SU-DHL-6 (cell line): ENCODE measurements around the gene PICK1.

ENCODE experiments used
- H2AFZ ChIP-seq: fragments of 200-600 bp; sonication (generic); 2 replicates; pipeline ENCODE4 v1.6.1; 2014; ENCODE audit warnings: low read depth, mild to moderate bottlenecking, moderate library complexity, mixed read lengths, antibody characterized with exemption, low read length; ENCODE audit not compliant: severe bottlenecking
- H3F3A ChIP-seq: fragments of 200-600 bp; shearing (Covaris generic); 2 replicates; pipeline ENCODE4 v1.6.0; 2016; ENCODE audit warnings: antibody characterized with exemption, mild to moderate bottlenecking; ENCODE audit not compliant: insufficient read depth
- H3K27ac ChIP-seq: fragments of 200-600 bp; sonication (generic); 2 replicates; pipeline ENCODE4 v1.5.1; 2016; ENCODE audit warnings: low read depth, mild to moderate bottlenecking, low read length, moderate library complexity, mixed read lengths
- H3K27me3 ChIP-seq: fragments of 200-600 bp; sonication (generic), shearing (Covaris generic); 2 replicates; pipeline ENCODE4 v1.6.0; 2014; ENCODE audit warnings: mild to moderate bottlenecking, low read length
- H3K36me3 ChIP-seq: fragments of 200-600 bp; sonication (generic); 2 replicates; pipeline ENCODE4 v1.6.1; 2014; ENCODE audit warnings: mild to moderate bottlenecking, low read length, mixed read lengths
- H3K4me2 ChIP-seq: fragments of 300-600, 200-600 bp; shearing (Covaris generic), sonication (generic); 2 replicates; pipeline ENCODE4 v1.6.0; 2014; ENCODE audit warnings: low read length, low read depth, mild to moderate bottlenecking; ENCODE audit not compliant: poor library complexity, severe bottlenecking
- H3K4me3 ChIP-seq: fragments of 200-600 bp; sonication (generic); 2 replicates; pipeline ENCODE4 v1.5.1; 2014; ENCODE audit warnings: antibody characterized with exemption, low read length, mild to moderate bottlenecking, mixed read lengths; ENCODE audit not compliant: insufficient read depth, poor library complexity, severe bottlenecking
- H3K79me2 ChIP-seq: fragments of 200-600 bp; sonication (generic); 2 replicates; pipeline ENCODE4 v1.6.1; 2014; ENCODE audit warnings: mild to moderate bottlenecking, low read length, moderate library complexity; ENCODE audit not compliant: insufficient read depth
- H3K9ac ChIP-seq: fragments of 200-600 bp; sonication (generic); 2 replicates; pipeline ENCODE4 v1.7.0; 2014; ENCODE audit warnings: mild to moderate bottlenecking, low read length
- H3K9me2 ChIP-seq: fragments of 200-600 bp; sonication (generic); replicated peaks from 2 replicates; pipeline ENCODE4 v1.6.1; 2014; ENCODE audit warnings: low read length; ENCODE audit not compliant: insufficient read depth
- H3K9me3 ChIP-seq: fragments of 200-600 bp; sonication (generic); 2 replicates; pipeline ENCODE4 v1.6.1; 2014; ENCODE audit warnings: low read length, mixed read lengths; ENCODE audit not compliant: insufficient read depth
- H4K20me1 ChIP-seq: fragments of 200-600 bp; sonication (generic); 2 replicates; pipeline ENCODE4 v1.6.1; 2014; ENCODE audit warnings: low read depth, mild to moderate bottlenecking, antibody characterized with exemption, low read length, moderate library complexity, mixed read lengths
- EZH2phosphoT487 ChIP-seq: fragments of 200-600 bp; sonication (generic), shearing (Covaris generic); conservative IDR thresholded peaks from 2 replicates; pipeline ENCODE4 v1.6.1; 2018; ENCODE audit warnings: mild to moderate bottlenecking, antibody characterized with exemption, low read length, moderate library complexity, mixed read lengths
- TF ChIP-seq, protein P1 (sequence below): fragments of 200-600 bp; sonication (generic); IDR thresholded peaks from one replicate; pipeline ENCODE4 v1.5.1; 2017; ENCODE audit warnings: antibody characterized with exemption, mild to moderate bottlenecking, low read length, moderate library complexity; ENCODE audit not compliant: insufficient read depth, poor library complexity, severe bottlenecking

PICK1 gene

DNA sequence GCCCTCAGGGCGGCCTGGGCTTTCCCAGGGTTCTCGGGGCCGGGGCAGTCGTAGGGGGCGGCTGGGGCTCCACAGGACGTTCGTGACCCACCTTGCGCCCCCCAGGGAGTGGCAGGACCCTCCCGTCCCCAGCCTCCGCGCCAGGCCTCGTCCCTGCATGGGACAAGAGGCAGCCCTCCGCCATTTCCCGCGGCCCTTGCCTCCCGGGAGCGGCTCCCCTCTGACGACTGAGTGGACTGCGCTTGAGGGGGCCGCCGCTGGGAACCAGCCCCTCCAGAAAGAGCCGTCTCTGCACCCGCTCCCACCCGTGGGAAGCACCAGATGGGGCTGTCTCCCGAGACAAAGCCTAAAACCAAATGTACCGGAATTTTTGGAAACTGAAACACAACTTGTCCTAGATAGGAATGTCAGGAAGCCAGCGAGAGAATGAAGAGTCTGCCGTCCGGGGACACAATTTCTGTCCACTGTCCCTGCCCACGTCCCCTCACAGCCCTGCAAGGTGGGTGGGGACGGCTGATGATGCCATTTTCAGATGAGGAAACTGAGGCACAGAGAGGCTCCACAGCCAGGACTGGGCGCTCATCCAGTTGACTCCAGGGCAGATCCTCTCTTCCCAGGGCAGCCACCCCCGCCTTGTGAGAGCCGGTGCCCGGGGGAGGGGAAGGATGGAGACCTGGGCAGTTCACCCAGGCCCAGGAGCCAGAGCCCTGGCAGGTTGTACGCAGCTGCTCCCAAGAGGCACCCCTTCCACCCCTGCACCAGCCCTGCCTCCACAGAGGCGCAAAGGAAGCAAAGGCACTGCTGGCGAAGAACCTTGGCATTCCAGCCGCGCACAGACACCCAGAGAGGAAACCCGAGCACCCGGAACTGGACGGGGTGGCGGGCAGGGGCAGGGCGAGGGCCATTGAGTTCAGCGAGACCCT, 18.1 kb upstream of the PICK1 start:
- Histone ChIP-seq H3K9ac (no peak overlapping the region), H3K27ac (no peak overlapping the region), H3K4me2 (no peak overlapping the region), H3K36me3 (no peaks in the 10 kb centered on the region), H3K9me2 (no peaks in the 10 kb centered on the region), H2AFZ (no peak overlapping the region), H3F3A (no peaks in the 10 kb centered on the region), H3K4me3 (no peak overlapping the region), H3K9me3 (no peaks in the 10 kb centered on the region), H3K27me3 (no peaks in the 10 kb centered on the region), H3K79me2 (no peaks in the 10 kb centered on the region), H4K20me1 (no peaks in the 10 kb centered on the region)
- TF ChIP-seq EZH2phosphoT487 = no peak
- TF ChIP-seq, protein P1, sequence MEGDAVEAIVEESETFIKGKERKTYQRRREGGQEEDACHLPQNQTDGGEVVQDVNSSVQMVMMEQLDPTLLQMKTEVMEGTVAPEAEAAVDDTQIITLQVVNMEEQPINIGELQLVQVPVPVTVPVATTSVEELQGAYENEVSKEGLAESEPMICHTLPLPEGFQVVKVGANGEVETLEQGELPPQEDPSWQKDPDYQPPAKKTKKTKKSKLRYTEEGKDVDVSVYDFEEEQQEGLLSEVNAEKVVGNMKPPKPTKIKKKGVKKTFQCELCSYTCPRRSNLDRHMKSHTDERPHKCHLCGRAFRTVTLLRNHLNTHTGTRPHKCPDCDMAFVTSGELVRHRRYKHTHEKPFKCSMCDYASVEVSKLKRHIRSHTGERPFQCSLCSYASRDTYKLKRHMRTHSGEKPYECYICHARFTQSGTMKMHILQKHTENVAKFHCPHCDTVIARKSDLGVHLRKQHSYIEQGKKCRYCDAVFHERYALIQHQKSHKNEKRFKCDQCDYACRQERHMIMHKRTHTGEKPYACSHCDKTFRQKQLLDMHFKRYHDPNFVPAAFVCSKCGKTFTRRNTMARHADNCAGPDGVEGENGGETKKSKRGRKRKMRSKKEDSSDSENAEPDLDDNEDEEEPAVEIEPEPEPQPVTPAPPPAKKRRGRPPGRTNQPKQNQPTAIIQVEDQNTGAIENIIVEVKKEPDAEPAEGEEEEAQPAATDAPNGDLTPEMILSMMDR = no peak

DNA sequence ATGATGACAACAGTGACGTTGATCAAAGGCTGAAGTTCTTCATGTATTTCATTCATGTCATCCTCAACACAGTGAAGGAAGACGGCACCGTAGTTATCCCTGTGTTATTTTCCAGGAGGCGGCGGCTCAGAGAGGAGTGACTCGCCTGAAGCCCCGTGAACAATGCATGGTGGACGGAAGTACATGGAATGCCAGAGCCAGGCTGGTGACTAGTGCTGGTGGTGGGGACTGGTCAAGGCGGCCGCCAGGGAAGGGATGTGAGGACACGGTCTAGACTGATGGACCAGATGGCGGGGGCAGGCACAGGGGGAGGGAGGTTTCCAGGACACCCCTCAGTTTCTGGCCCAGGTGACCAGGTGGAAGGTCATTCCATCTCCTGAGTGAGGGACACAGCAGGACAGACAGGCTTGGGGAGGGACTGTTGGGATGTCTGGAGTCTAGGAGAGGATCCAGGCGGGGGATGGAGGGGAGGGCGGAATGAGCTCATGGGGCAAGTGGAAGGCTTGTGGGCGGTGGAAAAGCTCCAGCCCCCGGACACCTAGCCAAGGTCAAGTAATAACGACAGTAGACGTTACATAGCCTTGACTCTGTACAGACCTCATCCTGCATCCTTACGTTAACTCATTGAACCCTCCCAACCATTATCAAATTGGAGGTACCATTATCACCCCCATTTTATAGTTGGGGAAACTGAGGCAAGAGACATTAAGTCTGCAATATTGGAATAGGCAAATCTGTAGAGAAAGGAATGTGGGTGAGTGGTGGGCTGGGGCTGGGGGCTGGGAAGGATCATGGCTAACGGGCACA, 16.0 kb upstream of the PICK1 start:
- H4K20me1 ChIP-seq = no peaks in the 10 kb centered on the region
- H3K36me3 ChIP-seq = no peaks in the 10 kb centered on the region
- H3K27ac ChIP-seq = no peak overlapping the region
- no peaks in the 10 kb centered on the region for H3K9me2 ChIP-seq
- no peak overlapping the region for H2AFZ ChIP-seq
- H3F3A ChIP-seq = no peaks in the 10 kb centered on the region
- H3K4me3 ChIP-seq = no peak overlapping the region
- no peak for TF ChIP-seq EZH2phosphoT487
- TF ChIP-seq, protein P1 = no peak
- no peaks in the 10 kb centered on the region for H3K79me2 ChIP-seq
- H3K4me2 ChIP-seq = no peak overlapping the region
- no peaks in the 10 kb centered on the region for H3K27me3 ChIP-seq
- no peaks in the 10 kb centered on the region for H3K9me3 ChIP-seq
- no peak overlapping the region for H3K9ac ChIP-seq

DNA sequence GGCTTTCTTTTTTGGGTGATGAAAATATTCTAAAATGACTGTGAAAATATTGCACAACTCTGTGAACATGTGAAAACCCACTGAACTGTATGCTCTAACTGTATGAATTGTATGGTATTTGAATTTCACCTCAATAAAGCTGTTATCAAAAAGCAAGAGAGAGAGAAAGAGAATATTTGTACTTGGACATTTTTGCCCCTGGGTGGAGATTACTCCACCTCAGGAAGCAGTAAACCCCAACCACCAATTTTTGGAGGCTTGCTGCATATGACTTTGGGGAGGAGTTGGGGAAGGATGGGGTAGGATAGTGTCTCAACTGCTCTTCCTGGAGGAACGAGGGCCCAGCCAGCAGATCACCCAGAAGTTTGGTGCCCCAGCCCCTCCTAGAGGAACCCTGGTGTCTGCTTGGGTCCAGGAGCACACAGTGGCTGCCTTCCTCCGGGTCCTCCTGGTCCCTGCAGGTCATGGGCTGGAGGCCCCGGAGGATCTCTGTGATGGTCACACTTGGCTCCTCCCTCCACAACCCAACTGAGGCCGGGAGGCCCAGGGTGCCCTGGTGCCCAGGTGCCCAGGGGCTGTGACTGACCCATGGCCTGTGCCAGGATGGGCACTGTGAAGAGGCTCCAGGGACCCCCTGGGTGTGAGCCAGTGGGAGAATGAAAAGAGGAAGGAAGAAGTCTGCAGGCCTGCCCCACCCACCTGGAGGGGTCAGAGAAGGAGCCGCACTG, 15.3 kb upstream of the PICK1 start:
- H3K4me2 ChIP-seq = no peak overlapping the region
- no peaks in the 10 kb centered on the region for H3K36me3 ChIP-seq
- no peaks in the 10 kb centered on the region for H4K20me1 ChIP-seq
- TF ChIP-seq, protein P1 = no peak
- no peak for TF ChIP-seq EZH2phosphoT487
- no peaks in the 10 kb centered on the region for H3K9me3 ChIP-seq
- no peaks in the 10 kb centered on the region for H3K27me3 ChIP-seq
- H3K4me3 ChIP-seq = no peak overlapping the region
- H3K9me2 ChIP-seq = no peaks in the 10 kb centered on the region
- H3K9ac ChIP-seq = no peak overlapping the region
- no peaks in the 10 kb centered on the region for H3F3A ChIP-seq
- H2AFZ ChIP-seq = no peak overlapping the region
- no peaks in the 10 kb centered on the region for H3K79me2 ChIP-seq
- no peak overlapping the region for H3K27ac ChIP-seq
